Activated CD4-positive, alpha-beta T cell treated with anti-CD3 and anti-CD28 coated beads for 1 hour (primary cell): ENCODE measurements around the gene SLC30A1.

Experiments used
- DNase-seq: peaks from one replicate; pipeline ENCODE4 v3.0.0-alpha.2; 2020

SLC30A1 gene

GRCh38 chr1:211606914-211607753 is 28.2 kb upstream of the SLC30A1 start:
- DNase-seq, result no peak

- DNase-seq, result no peak
These were observed 27.5 kb upstream of the SLC30A1 start for GRCh38 chr1:211606332-211606913.

DNA sequence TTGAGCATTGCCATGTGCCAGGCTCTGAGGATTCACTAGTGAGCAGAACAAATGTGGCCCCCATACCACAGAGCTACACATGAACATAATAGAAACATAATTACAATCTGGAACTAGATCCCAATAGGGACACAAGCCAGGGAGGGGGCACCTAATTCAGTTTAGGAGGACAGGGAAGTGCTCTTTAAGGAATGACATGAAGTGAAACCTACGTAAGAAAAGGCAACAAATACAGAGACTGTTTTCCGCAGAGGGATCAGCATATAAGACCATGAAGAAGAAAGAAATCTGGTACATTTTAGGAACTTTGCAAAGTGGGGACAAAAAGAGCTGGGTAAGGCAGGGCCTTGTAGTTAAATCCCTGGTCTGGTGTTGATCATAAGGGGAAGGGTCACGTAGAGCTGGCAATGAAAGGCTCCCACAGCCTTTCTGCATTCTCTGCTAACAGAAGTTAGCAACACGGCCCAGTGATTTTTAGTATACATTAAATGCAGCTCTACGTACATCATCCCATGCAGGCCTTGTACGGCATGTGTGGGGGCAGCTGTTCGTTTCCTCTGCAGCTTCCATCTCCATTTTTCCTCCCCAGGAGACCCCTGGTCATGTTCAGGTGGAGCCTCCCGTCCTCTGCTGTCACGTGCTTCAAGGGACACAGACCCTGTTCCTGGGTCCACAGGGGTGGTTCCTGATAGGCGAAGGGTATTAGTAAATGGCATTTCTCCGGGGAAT is 26.8 kb upstream of the SLC30A1 start:
- DNase-seq, result no peak

DNA sequence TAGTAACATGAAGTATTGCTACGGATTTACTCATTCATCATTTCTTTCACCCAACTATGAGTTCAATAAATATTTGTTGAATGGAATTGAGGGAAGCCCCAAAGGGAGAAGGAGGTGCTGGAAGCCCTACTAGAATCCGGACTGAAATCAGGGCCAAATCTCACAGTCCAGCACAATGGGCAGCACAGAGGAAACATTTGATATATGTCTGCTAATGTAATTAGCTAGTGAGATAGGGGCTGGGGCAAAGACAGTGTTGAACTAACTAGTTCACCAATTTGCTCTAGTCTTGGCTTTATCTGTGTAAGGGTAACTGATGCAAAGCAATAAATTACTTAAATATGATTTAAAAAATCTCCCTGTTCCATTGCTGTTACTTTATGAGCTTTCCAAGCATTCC is 26.1 kb upstream of the SLC30A1 start:
- DNase-seq, result no peak

GRCh38 chr1:211604548-211604947 is 25.6 kb upstream of the SLC30A1 start:
- DNase-seq, result no peak

GRCh38 chr1:211603713-211604112 is 24.8 kb upstream of the SLC30A1 start:
- no peak for DNase-seq

DNA sequence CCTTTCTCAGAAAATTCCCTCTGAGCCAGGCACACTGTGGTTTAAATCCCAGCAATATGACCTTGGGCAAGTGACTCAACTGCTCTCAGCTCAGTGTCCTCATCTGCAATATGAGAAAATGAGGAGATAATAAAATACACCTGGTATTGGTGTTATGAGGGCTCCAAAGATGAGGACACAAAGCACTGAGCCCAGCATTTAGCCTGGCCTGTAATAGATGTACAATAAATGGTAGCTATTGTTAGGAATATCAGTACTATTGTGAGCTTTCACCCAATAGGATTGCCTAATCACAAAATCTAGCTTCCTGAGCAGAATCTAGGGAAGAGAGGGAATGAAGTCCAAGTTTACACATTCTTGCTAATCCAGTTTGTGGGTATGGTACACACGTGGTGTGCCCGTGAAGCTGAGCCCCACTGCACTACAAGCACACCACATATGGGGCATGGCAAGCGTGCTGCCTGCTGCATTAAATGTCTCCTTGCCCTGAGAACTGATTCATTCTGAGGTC is 24.3 kb upstream of the SLC30A1 start:
- DNase-seq, result no peak

DNA sequence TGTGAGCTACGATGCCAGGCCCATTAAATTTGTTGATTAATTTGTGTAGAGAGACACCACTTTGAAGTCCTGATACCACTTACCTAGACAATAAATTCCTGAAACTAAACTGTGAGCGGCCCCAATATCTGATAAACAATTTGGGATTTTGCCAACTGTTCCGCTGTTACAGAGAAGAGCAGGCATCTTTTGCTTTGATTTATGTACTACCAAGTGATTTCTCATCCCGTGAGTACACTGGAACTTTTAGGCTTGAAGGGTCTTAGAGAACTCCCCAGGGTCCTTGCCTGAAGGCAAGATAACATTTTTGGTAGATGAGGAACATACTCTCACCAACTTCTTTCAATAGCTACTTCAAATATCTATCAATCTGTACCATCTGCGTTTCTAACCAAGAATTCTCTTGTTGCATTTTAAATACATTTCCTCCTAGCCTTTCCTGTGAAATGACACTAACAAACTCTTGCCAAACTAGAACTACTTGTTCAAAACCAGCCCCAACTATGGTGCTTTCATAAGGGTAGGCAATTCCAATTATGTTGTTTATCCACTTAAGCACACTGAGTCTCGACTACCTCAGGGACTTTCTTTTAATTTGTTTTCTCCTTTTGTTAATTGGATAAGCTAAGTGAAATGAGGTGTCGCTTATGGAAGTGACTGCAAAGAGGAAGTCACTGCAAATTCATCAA is 23.2 kb upstream of the SLC30A1 start:
- no peak for DNase-seq

DNA sequence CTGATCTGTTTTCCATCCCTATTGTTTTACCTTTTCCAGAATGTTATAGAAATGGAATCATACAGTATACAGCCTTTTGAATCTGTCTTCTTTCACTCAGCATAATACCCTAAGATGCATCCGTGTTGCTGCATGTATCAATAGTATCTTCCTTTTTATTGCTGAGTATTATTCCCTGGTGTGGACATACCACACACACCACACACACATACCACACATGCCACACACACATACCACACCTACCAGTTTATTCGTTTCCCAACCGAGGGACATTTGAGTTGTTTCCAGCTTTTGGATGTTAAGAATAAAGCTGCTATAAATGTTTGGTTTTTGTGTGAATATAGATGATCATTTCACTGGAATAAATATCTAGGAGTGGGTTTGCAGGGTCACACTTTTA is 22.2 kb upstream of the SLC30A1 start:
- DNase-seq, result no peak

DNA sequence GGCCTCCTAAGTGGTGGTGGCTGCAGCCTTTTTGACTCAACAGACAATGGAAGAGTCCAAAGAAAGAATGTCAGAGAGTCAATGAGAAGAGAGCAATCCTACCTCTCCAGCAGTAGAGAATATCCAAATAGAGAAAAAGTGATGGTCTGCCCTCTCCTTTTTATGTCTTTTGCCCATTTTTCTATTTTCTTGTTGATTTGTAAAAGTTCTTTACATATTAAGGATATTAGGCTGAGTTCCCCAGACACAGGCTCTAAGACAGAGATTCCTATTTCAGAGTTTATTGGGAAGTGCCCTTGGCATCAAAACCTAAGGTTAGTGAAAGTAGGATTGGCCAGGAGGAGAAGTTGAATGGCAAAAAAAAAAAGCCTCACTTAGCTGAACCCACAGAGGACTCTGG is 20.3 kb upstream of the SLC30A1 start:
- DNase-seq, result no peak

GRCh38 chr1:211598514-211598913 is 19.6 kb upstream of the SLC30A1 start:
- no peak for DNase-seq

GRCh38 chr1:211596418-211597181 is 17.6 kb upstream of the SLC30A1 start:
- no peak for DNase-seq

DNA sequence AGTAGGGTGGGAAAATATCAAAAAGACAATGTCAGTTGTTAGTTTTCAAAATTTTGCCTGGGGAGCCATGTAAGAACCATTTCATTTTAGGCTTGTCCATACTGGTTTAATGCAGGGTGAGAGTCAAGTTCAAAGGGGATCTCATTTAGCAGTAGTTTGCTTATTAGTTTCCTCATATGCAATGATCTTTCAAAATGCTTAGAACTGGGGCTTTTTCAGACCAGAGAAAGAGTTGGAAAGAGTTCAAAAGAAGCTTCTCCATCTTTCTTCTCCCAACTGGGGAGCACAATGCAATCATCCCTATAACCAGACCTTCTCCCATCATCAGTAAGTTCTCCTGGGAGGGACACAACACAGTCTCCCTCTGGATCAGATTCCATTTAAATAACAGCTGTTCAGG is 16.5 kb upstream of the SLC30A1 start:
- no peak for DNase-seq

GRCh38 chr1:211591980-211592493 is 13.1 kb upstream of the SLC30A1 start:
- DNase-seq, result no peak

DNA sequence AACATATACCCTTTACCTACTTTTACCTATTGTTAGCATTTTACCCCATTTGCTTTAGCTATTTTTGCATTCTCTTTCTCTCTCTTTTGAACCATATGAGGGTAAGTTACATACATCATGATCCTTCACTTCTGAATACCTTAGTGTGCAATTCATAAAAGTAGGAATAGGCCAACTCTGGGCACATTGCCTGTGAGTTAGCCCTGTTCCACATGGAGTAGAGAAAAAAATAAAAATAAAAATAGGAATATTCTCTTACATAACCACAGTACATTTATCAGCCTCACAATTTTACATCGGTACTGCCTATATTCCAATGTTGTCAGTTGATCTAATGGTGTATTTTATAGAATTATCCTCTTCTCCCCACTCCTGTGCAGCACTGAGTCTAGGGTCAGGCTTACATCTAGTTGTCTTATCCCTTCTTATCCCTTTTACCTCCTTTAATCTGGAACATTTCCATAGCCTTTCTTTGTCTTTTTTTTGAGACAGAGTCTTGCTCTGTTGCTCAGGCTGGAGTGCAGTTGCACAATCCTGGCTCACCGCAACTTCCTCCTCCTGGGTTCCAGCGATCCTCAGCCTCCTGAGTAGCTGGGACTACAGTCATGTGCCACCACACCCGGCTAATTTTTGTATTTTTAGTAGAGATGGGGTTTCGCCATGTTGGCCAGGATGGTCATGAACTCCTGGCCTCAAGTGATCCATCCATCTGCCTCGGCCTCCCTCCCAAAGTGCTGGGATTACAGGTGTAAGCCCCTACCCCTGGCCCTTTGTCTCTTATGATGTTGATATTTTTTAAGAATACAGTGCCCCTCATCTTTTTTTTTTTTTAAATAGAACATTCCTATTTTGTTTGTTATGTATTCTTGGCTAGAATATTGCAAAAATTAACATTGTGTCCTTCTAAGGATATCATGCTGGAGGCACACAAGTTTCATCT is 11.1 kb upstream of the SLC30A1 start:
- no peak for DNase-seq

DNA sequence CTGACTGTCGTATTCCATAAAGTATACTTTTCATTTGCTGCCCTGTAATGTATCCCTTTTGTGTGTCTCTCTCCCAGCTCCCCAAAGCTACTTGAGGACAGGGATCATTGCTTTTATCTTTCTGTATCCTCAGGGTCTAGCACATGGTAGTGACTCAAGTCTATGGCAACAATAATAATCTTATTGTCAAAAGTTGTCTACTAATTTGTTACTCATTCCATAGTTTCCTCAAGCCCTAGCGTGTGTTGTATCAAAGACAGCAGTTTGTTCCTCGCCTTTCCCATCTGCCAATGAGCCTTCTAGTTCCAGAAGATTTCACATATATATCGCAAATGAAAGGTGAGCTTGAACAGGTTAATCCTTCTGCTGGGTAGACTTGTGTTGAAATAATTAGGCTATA is 9.8 kb upstream of the SLC30A1 start:
- no peak for DNase-seq

DNA sequence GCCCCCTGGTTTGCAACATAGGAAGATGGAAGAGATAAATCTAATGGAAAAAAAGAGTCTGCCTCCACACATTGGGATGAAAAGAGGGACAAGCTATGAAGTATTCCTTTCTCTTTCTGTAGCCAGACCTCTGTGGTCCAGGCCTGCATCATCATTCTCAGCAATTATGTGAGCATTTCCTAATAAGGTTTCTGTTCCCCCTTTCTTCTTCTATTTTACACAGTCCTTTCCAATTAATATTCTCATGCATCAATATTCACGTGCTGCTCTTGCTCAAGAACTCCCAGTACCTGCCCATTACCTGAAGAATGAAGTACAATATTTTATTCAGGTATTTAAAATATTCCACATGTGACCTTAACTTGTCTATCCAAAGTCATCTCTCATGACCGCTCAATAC is 8.2 kb upstream of the SLC30A1 start:
- no peak for DNase-seq

DNA sequence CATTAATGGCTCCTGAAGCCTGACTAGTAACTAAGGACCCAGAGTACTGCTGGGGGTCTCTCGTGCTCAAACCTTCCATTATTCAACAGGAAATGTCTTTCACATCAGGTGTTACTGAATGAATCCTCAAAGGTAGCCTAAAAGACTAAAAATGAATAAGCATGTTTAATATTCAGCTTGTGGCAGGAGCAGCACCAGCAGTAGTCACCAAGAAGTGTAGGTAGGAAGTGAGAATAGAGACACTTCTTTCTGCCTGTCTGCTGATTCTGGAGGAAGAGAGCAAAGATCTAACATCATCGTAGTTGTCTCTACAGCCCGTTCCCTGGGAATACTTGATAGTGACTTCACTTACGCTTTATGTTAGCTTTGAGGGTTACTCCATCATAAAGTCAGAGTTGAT is 7.6 kb upstream of the SLC30A1 start:
- no peak for DNase-seq

- no peak for DNase-seq
These were observed 4.3 kb upstream of the SLC30A1 start for GRCh38 chr1:211583011-211583992.

- DNase-seq, result no peak
These were observed 2.6 kb upstream of the SLC30A1 start for GRCh38 chr1:211581526-211581925.
